HepG2 (cell line): ENCODE measurements around the gene NCOA7. TPM values are rescaled to one million over a fixed set of nuclear protein-coding genes. Genes with fewer than 3 reads are reported as not detected.

Experiments
- AHR ChIP-seq: IDR thresholded peaks from 2 replicates; pipeline ENCODE4 v1.6.1; 2018; ENCODE audit warnings: missing genetic modification reagents, missing compliant biosample characterization
- BHLHE40 ChIP-seq: IDR thresholded peaks from 2 replicates; pipeline ENCODE4 v1.6.1; 2011; ENCODE audit warnings: low read length, improper control_type of control experiment
- GFI1 ChIP-seq: sonication (generic); formaldehyde crosslinking; IDR thresholded peaks from 2 replicates; pipeline ENCODE4 v1.5.0; 2020; ENCODE audit warnings: missing genetic modification reagents, mild to moderate bottlenecking, borderline replicate concordance
- MATR3 ChIP-seq: sonication (generic); formaldehyde crosslinking; IDR thresholded peaks from 2 replicates; pipeline ENCODE4 v1.4.0; 2020; ENCODE audit warnings: missing genetic modification reagents
- MTA3 ChIP-seq: sonication (generic); formaldehyde crosslinking; IDR thresholded peaks from 2 replicates; pipeline ENCODE4 v1.4.0; 2020; ENCODE audit warnings: missing genetic modification reagents
- NONO ChIP-seq, 2 experiments: fragments of 450-650 bp in 1 of 2; sonication (generic) in 1 of 2; formaldehyde crosslinking in 1 of 2; IDR thresholded peaks in 1 of 2; conservative IDR thresholded peaks in 1 of 2; 2 replicates each; pipeline versions ENCODE4 v1.6.1 to v1.8.0; 2017 to 2022; ENCODE audit warnings: mild to moderate bottlenecking in 1 of 2, missing genetic modification reagents in 1 of 2, moderate library complexity in 1 of 2
- RORA ChIP-seq: sonication (generic); formaldehyde crosslinking; IDR thresholded peaks from 2 replicates; pipeline ENCODE4 v1.5.0; 2020; ENCODE audit warnings: mild to moderate bottlenecking, missing genetic modification reagents, moderate library complexity
- SAP130 ChIP-seq: IDR thresholded peaks from 2 replicates; pipeline ENCODE4 v1.6.1; 2016; ENCODE audit warnings: low read depth
- SPEN ChIP-seq: sonication (generic); formaldehyde crosslinking; IDR thresholded peaks from 2 replicates; pipeline ENCODE4 v1.5.1; 2020; ENCODE audit warnings: low read depth, mild to moderate bottlenecking, missing genetic modification reagents
- TFAP4 ChIP-seq: sonication (generic); IDR thresholded peaks from 2 replicates; pipeline ENCODE4 v1.6.1; 2016; ENCODE audit warnings: low read depth, borderline replicate concordance
- ZBTB46 ChIP-seq: sonication (generic); formaldehyde crosslinking; IDR thresholded peaks from 2 replicates; pipeline ENCODE4 v1.4.0; 2020; ENCODE audit warnings: mild to moderate bottlenecking, missing genetic modification reagents, borderline replicate concordance
- ZNF20 ChIP-seq: sonication (generic); formaldehyde crosslinking; IDR thresholded peaks from 2 replicates; pipeline ENCODE4 v1.4.0; 2020; ENCODE audit warnings: mild to moderate bottlenecking, moderate library complexity, missing genetic modification reagents
- ZNF292 ChIP-seq: sonication (generic); formaldehyde crosslinking; IDR thresholded peaks from 2 replicates; pipeline ENCODE4 v1.8.1; 2022; ENCODE audit warnings: mild to moderate bottlenecking, low read depth, missing genetic modification reagents, borderline replicate concordance
- ZNF563 ChIP-seq: sonication (generic); formaldehyde crosslinking; IDR thresholded peaks from 2 replicates; pipeline ENCODE4 v1.8.0; 2022; ENCODE audit warnings: mild to moderate bottlenecking, moderate library complexity, missing genetic modification reagents
- ZNF772 ChIP-seq: sonication (generic); formaldehyde crosslinking; IDR thresholded peaks from 2 replicates; pipeline ENCODE4 v1.5.0; 2020; ENCODE audit warnings: mild to moderate bottlenecking, missing genetic modification reagents
- ZNF780A ChIP-seq: sonication (generic); formaldehyde crosslinking; IDR thresholded peaks from 2 replicates; pipeline ENCODE4 v1.8.0; 2022; ENCODE audit warnings: mild to moderate bottlenecking, missing genetic modification reagents, moderate library complexity
- polyA plus RNA-seq, 8 experiments: library from polyadenylated mRNA; depleted of rRNA in 3 of 8; stranded (reverse) in 7 of 8; unstranded in 1 of 8; fragments of >200 nt; fragmentation: Illumina TruSeq in 4 of 8; extraction: Trizol in 4 of 8; gene quantifications; 2 replicates each; pipeline versions ENCODE4 v1.2.1 to v1.2.3, GENCODE V29; 2011 to 2016; ENCODE audit warnings: low read depth in 4 of 8, missing spikeins in 1 of 8, mixed read lengths in 1 of 8; ENCODE audit not compliant: insufficient read depth in 1 of 8
- total RNA-seq, 5 experiments: library from RNA; depleted of rRNA; stranded (reverse); fragments of >200 nt; fragmentation: Illumina TruSeq; extraction: Trizol; gene quantifications; 2 replicates each; pipeline ENCODE4 v1.2.3, GENCODE V29; 2016; ENCODE audit warnings: low read depth in 1 of 5
- TF ChIP-seq, protein P1 (sequence below), 2 experiments: fragments of 450-650 bp in 1 of 2; sonication (generic) in 1 of 2; formaldehyde crosslinking in 1 of 2; IDR thresholded peaks; 2 replicates each; pipeline versions ENCODE4 v1.6.1 to v1.8.0; 2016 to 2022; ENCODE audit warnings: antibody characterized with exemption in 1 of 2, mild to moderate bottlenecking in 1 of 2, missing genetic modification reagents in 1 of 2

NCOA7 gene
- total and polyA plus RNA-seq, 2 of the 13 experiments (the other 11 are each of a cell fraction or from before 2014, with no cell fraction given) = 13.6 to 20.8 TPM

DNA sequence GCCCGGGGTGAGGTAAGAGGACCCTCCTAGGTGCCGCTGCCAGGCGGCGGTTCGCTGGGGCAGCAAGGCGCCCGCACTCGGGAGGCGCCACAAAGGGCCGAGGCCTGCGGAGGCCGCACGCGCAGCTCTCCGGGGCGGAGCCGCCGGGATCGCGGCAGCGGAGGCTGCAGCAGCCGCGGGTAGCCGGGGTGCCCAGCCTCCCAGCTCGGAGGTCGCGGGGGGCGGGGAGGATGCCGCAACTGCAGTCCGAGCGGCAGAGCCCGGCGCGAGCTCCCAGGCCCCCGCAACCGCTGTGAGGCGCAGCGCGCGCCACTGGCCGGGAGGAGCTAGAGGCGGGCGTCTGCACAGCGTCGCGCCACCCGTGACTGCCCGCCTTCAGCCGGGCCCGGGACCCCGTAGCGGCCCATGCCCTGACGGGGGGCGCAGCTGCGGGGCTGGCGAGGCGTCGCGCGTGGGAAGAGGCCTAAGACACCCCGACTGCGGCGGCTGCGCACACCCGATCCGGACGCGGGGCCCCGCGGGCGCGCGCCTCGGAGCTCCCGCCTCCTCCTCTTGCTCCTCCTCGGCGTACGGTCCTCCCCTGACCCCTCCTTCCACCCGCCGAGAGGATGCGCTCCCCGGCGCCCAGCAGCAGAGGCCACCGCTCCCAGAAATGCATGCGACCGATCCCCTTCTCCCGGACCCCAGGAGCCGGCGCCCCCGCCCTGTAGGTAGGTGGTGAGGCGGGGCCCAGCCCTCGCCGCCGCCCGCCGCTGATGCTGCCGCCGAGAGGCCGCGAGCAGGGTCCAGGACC is at the start of gene NCOA7 (continued):
- TF ChIP-seq TFAP4 = no peak
- no peak for TF ChIP-seq MATR3 (CRISPR knock-in tag)
- TF ChIP-seq NONO (IDR thresholded peaks at IDR 0.05) = no peak
- TF ChIP-seq NONO (CRISPR knock-in tag; conservative IDR thresholded peaks at IDR 0.05) = peak; percentile 75
- no peak for TF ChIP-seq ZNF20 (CRISPR knock-in tag)
- TF ChIP-seq ZNF772 (CRISPR knock-in tag) = peak; percentile 90; the same call in 1 of the 2 replicates
- TF ChIP-seq ZBTB46 (CRISPR knock-in tag) = 0 out of 2 replicates have a peak, but pooled peaks have one; percentile 32
- peak; percentile 33; the same call in 1 of the 2 replicates for TF ChIP-seq ZNF292 (CRISPR knock-in tag)
- peak; percentile 75 for TF ChIP-seq SPEN (CRISPR knock-in tag)
- TF ChIP-seq GFI1 (CRISPR knock-in tag) = no peak
- TF ChIP-seq MTA3 (CRISPR knock-in tag) = no peak
- TF ChIP-seq BHLHE40 = 0 out of 2 replicates have a peak, but pooled peaks have one; percentile 24
- peak; percentile 83; the same call in 1 of the 2 replicates for TF ChIP-seq RORA
- peak; percentile 72 for TF ChIP-seq SAP130 (CRISPR knock-in tag)
- peak; percentile 83 for TF ChIP-seq ZNF563 (CRISPR knock-in tag)
- TF ChIP-seq AHR (CRISPR knock-in tag) = no peak
- TF ChIP-seq, protein P1, sequence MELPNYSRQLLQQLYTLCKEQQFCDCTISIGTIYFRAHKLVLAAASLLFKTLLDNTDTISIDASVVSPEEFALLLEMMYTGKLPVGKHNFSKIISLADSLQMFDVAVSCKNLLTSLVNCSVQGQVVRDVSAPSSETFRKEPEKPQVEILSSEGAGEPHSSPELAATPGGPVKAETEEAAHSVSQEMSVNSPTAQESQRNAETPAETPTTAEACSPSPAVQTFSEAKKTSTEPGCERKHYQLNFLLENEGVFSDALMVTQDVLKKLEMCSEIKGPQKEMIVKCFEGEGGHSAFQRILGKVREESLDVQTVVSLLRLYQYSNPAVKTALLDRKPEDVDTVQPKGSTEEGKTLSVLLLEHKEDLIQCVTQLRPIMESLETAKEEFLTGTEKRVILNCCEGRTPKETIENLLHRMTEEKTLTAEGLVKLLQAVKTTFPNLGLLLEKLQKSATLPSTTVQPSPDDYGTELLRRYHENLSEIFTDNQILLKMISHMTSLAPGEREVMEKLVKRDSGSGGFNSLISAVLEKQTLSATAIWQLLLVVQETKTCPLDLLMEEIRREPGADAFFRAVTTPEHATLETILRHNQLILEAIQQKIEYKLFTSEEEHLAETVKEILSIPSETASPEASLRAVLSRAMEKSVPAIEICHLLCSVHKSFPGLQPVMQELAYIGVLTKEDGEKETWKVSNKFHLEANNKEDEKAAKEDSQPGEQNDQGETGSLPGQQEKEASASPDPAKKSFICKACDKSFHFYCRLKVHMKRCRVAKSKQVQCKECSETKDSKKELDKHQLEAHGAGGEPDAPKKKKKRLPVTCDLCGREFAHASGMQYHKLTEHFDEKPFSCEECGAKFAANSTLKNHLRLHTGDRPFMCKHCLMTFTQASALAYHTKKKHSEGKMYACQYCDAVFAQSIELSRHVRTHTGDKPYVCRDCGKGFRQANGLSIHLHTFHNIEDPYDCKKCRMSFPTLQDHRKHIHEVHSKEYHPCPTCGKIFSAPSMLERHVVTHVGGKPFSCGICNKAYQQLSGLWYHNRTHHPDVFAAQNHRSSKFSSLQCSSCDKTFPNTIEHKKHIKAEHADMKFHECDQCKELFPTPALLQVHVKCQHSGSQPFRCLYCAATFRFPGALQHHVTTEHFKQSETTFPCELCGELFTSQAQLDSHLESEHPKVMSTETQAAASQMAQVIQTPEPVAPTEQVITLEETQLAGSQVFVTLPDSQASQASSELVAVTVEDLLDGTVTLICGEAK (IDR thresholded peaks at IDR 0.05) = no peak
- TF ChIP-seq, protein P1 (CRISPR knock-in tag; IDR thresholded peaks at IDR 0.05) = peak; percentile 44
- TF ChIP-seq ZNF780A = no peak
